ENCODE measurements around the gene FJX1.

Gene FJX1

DNA sequence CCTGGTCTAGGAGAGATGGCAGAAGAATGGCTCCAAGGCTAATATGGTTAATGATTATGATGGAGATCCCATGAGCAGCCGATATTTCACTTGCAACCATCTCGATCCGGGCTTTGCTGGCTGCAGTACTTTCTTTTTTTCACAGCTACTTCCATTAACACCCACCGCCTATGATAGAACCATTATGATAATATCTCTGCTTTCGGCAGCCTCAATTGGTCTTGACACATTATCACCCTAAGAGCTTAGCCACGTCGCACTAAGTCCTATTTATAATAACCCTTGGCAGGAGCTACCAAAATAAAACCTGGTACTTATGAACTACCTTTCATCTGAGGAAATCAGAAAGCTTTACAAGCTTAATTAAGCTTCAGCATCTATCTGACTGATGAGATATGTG is 7.6 kb upstream of the FJX1 start:
- Histone ChIP-seq H3K9me3 (ENCODE audit: control insufficient read depth, low read length) (no peaks in the 10 kb centered on the region), H3K4me3 (ENCODE audit: low read length) (no peak overlapping the region), H3K9ac (ENCODE audit: low read length) (no peak overlapping the region), H3K4me1 (ENCODE audit: control insufficient read depth, insufficient read depth, low read length) (no peaks in the 10 kb centered on the region), H3K36me3 (ENCODE audit: control insufficient read depth, insufficient read depth, low read length) (no peaks in the 10 kb centered on the region), H3K27me3 (ENCODE audit: control insufficient read depth, insufficient read depth, low read length) (no peaks in the 10 kb centered on the region)

GRCh38 chr11:35611741-35612140 is 6.5 kb upstream of the FJX1 start:
- no peaks in the 10 kb centered on the region for H3K27me3 ChIP-seq (ENCODE audit: control insufficient read depth, insufficient read depth, low read length)
- H3K4me3 ChIP-seq (ENCODE audit: low read length), result no peak overlapping the region
- no peak overlapping the region for H3K9ac ChIP-seq (ENCODE audit: low read length)
- no peaks in the 10 kb centered on the region for H3K4me1 ChIP-seq (ENCODE audit: control insufficient read depth, insufficient read depth, low read length)
- H3K36me3 ChIP-seq (ENCODE audit: control insufficient read depth, insufficient read depth, low read length), result no peaks in the 10 kb centered on the region
- no peaks in the 10 kb centered on the region for H3K9me3 ChIP-seq (ENCODE audit: control insufficient read depth, low read length)

DNA sequence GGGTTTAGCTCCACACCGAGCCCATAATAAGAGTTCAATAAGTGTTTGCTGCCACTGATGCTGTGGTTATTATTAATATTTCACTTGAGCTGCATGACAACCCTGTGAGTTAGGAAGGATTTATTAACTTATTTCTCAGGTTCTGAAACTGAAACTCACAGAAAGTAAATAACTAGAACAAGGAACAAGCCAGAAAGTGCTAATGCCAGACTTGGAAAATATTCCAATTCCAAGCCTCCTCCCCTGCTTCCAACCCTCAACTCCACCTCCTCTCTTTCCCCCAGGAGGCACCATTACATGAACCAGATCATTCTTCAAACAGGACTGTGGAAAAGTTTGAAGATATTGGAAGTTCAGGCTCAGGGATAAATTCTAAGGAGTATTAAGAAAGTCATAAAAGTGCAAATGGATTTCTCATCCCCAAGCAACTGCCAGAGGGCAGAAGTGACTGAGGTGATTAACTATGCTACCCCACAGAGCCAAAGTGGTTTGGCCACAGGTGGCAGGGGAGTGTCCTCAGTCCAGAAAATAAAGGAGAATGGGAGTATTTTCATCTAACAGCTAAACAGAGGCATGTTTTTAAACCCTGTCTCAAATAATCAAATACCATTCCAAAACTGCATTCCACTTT is 3.2 kb upstream of the FJX1 start:
- Histone ChIP-seq H3K27me3 (ENCODE audit: control insufficient read depth, insufficient read depth, low read length) (peaks cover 21% of the 10 kb centered on the region), H3K9me3 (ENCODE audit: control insufficient read depth, low read length) (no peaks in the 10 kb centered on the region), H3K9ac (ENCODE audit: low read length) (no peak overlapping the region), H3K4me1 (ENCODE audit: control insufficient read depth, insufficient read depth, low read length) (peaks cover 10% of the 10 kb centered on the region), H3K4me3 (ENCODE audit: low read length) (no peak overlapping the region), H3K36me3 (ENCODE audit: control insufficient read depth, insufficient read depth, low read length) (no peaks in the 10 kb centered on the region)

- Histone ChIP-seq H3K4me1 (ENCODE audit: control insufficient read depth, insufficient read depth, low read length) (peaks cover 11% of the 10 kb centered on the region), H3K27me3 (ENCODE audit: control insufficient read depth, insufficient read depth, low read length) (peaks cover 31% of the 10 kb centered on the region), H3K4me3 (ENCODE audit: low read length) (no peak overlapping the region), H3K36me3 (ENCODE audit: control insufficient read depth, insufficient read depth, low read length) (no peaks in the 10 kb centered on the region), H3K9ac (ENCODE audit: low read length) (no peak overlapping the region), H3K9me3 (ENCODE audit: control insufficient read depth, low read length) (no peaks in the 10 kb centered on the region)
These were observed 2.0 kb upstream of the FJX1 start for GRCh38 chr11:35615921-35616900.

DNA sequence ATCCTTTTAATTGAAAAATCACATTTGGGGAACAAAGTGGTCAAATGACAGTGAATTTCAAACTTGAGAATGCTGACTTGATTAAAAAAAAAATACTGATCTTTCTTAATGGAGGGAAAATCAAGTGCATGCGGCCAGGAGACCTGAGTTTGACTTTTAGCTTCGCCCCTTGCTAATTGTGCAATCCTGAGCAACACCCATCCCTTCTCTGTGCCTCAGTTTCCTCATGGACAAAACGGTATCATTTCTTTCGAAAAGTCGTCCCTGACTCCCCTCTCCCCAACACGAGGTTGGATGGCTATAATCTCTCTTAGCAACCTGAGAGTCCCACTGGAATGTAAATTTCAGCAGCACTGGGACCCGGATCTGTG is 959 bp upstream of the FJX1 start:
- no peak overlapping the region for H3K9ac ChIP-seq (ENCODE audit: low read length)
- peaks cover 11% of the 10 kb centered on the region for H3K4me1 ChIP-seq (ENCODE audit: control insufficient read depth, insufficient read depth, low read length)
- H3K36me3 ChIP-seq (ENCODE audit: control insufficient read depth, insufficient read depth, low read length), result no peaks in the 10 kb centered on the region
- no peak overlapping the region for H3K4me3 ChIP-seq (ENCODE audit: low read length)
- H3K9me3 ChIP-seq (ENCODE audit: control insufficient read depth, low read length), result no peaks in the 10 kb centered on the region
- peaks cover 41% of the 10 kb centered on the region for H3K27me3 ChIP-seq (ENCODE audit: control insufficient read depth, insufficient read depth, low read length)

- H3K27me3 ChIP-seq (ENCODE audit: control insufficient read depth, insufficient read depth, low read length), result peaks cover 50% of the 10 kb centered on the region
- H3K9ac ChIP-seq (ENCODE audit: low read length), result no peak overlapping the region
- H3K9me3 ChIP-seq (ENCODE audit: control insufficient read depth, low read length), result no peaks in the 10 kb centered on the region
- H3K36me3 ChIP-seq (ENCODE audit: control insufficient read depth, insufficient read depth, low read length), result no peaks in the 10 kb centered on the region
- H3K4me3 ChIP-seq (ENCODE audit: low read length), result no peak overlapping the region
- peaks cover 11% of the 10 kb centered on the region for H3K4me1 ChIP-seq (ENCODE audit: control insufficient read depth, insufficient read depth, low read length)
These were observed 346 bp downstream of the FJX1 start for GRCh38 chr11:35618497-35619115.

DNA sequence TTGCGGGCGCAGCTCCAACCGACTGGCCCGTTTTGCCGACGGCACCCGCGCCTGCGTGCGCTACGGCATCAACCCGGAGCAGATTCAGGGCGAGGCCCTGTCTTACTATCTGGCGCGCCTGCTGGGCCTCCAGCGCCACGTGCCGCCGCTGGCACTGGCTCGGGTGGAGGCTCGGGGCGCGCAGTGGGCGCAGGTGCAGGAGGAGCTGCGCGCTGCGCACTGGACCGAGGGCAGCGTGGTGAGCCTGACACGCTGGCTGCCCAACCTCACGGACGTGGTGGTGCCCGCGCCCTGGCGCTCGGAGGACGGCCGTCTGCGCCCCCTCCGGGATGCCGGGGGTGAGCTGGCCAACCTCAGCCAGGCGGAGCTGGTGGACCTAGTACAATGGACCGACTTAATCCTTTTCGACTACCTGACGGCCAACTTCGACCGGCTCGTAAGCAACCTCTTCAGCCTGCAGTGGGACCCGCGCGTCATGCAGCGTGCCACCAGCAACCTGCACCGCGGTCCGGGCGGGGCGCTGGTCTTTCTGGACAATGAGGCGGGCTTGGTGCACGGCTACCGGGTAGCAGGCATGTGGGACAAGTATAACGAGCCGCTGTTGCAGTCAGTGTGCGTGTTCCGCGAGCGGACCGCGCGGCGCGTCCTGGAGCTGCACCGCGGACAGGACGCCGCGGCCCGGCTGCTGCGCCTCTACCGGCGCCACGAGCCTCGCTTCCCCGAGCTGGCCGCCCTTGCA is 1.0 kb downstream of the FJX1 start:
- Histone ChIP-seq H3K9ac (ENCODE audit: low read length) (no peak overlapping the region), H3K27me3 (ENCODE audit: control insufficient read depth, insufficient read depth, low read length) (peaks cover 56% of the 10 kb centered on the region), H3K36me3 (ENCODE audit: control insufficient read depth, insufficient read depth, low read length) (no peaks in the 10 kb centered on the region), H3K9me3 (ENCODE audit: control insufficient read depth, low read length) (no peaks in the 10 kb centered on the region), H3K4me1 (ENCODE audit: control insufficient read depth, insufficient read depth, low read length) (peaks cover 11% of the 10 kb centered on the region), H3K4me3 (ENCODE audit: low read length) (no peak overlapping the region)

DNA sequence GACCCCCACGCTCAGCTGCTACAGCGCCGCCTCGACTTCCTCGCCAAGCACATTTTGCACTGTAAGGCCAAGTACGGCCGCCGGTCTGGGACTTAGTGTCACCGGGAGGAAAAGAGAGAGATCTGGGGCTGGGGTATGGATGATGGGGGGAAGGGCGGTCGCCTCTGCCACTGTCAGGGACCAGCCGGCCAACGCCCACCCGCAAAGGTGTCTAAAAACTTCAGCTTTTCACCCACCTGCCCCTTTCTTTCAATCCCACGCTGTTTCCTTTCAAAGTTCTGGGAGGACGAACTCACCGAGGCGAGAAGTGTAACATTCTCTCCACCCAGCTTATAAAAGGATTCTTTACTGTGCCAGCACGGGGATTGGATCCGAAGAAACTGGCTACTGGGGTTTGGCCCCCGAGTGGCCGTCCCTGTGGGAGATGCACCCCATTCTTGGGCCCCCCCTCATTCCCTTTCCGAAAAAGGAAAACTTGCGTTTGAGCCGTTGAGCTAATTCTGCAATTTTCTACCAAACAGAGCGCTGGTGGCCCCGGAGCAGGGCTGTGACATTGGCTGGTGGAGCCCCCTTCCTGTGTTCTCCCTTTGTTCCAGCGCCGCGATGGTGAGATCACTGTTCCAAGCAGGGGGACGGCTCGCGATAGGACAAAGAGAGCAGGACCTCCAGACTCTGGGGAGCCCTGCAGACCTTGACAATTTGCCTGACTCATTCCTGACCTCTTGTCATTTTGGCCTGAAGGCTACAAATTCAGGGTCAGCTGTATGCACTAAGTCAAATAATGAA is 1.8 kb downstream of the FJX1 start:
- Histone ChIP-seq H3K9ac (ENCODE audit: low read length) (no peak overlapping the region), H3K4me3 (ENCODE audit: low read length) (no peak overlapping the region), H3K36me3 (ENCODE audit: control insufficient read depth, insufficient read depth, low read length) (no peaks in the 10 kb centered on the region), H3K27me3 (ENCODE audit: control insufficient read depth, insufficient read depth, low read length) (peaks cover 56% of the 10 kb centered on the region), H3K4me1 (ENCODE audit: control insufficient read depth, insufficient read depth, low read length) (peaks cover 11% of the 10 kb centered on the region), H3K9me3 (ENCODE audit: control insufficient read depth, low read length) (no peaks in the 10 kb centered on the region)

GRCh38 chr11:35620795-35621194 is 2.5 kb downstream of the FJX1 start:
- Histone ChIP-seq H3K36me3 (ENCODE audit: control insufficient read depth, insufficient read depth, low read length) (no peaks in the 10 kb centered on the region), H3K27me3 (ENCODE audit: control insufficient read depth, insufficient read depth, low read length) (peaks cover 56% of the 10 kb centered on the region), H3K4me3 (ENCODE audit: low read length) (no peak overlapping the region), H3K9me3 (ENCODE audit: control insufficient read depth, low read length) (no peaks in the 10 kb centered on the region), H3K4me1 (ENCODE audit: control insufficient read depth, insufficient read depth, low read length) (peaks cover 11% of the 10 kb centered on the region), H3K9ac (ENCODE audit: low read length) (no peak overlapping the region)

DNA sequence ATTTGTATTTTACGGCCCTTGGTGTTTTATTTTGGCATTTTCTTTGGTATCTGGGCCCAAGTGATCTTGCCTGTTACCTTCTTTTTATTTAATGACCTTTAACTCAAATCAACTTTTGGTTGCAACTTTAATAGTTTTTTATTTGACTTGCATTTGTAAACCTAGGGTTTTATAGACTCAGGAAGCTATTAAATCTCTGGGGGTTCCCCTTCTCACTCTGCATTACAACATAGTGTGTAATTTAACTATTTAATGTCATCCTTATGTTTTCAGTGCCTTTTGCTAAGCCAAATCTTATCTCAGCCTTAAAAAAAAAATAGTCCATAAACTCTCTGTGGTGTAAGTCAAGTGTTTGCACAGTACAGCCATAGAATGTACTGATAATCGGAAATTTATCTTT is 3.4 kb downstream of the FJX1 start:
- H3K9me3 ChIP-seq (ENCODE audit: control insufficient read depth, low read length), result no peaks in the 10 kb centered on the region
- no peaks in the 10 kb centered on the region for H3K36me3 ChIP-seq (ENCODE audit: control insufficient read depth, insufficient read depth, low read length)
- no peak overlapping the region for H3K9ac ChIP-seq (ENCODE audit: low read length)
- peaks cover 56% of the 10 kb centered on the region for H3K27me3 ChIP-seq (ENCODE audit: control insufficient read depth, insufficient read depth, low read length)
- no peak overlapping the region for H3K4me3 ChIP-seq (ENCODE audit: low read length)
- peaks cover 11% of the 10 kb centered on the region for H3K4me1 ChIP-seq (ENCODE audit: control insufficient read depth, insufficient read depth, low read length)

- no peak overlapping the region for H3K4me3 ChIP-seq (ENCODE audit: low read length)
- H3K36me3 ChIP-seq (ENCODE audit: control insufficient read depth, insufficient read depth, low read length), result no peaks in the 10 kb centered on the region
- peaks cover 11% of the 10 kb centered on the region for H3K4me1 ChIP-seq (ENCODE audit: control insufficient read depth, insufficient read depth, low read length)
- H3K9ac ChIP-seq (ENCODE audit: low read length), result no peak overlapping the region
- no peaks in the 10 kb centered on the region for H3K9me3 ChIP-seq (ENCODE audit: control insufficient read depth, low read length)
- peaks cover 56% of the 10 kb centered on the region for H3K27me3 ChIP-seq (ENCODE audit: control insufficient read depth, insufficient read depth, low read length)
These were observed 3.8 kb downstream of the FJX1 start for GRCh38 chr11:35622070-35622469.
